Activated CD8-positive, alpha-beta memory T cell treated with anti-CD3 and anti-CD28 coated beads, Interleukin-2, amount 50 U/mL, for 48 hours (primary cell): ENCODE measurements around the gene EFCAB8.
"Not testable (repeated sequence)": the region's sequence is repeated elsewhere in the genome, so short reads cannot be mapped to it uniquely, and the experiment has no call there.

ENCODE experiments used
- DNase-seq: peaks from one replicate; pipeline ENCODE4 v3.0.0-alpha.2; 2020

The EFCAB8 gene

GRCh38 chr20:32960849-32961731 is 102.4 kb downstream of the EFCAB8 start:
- DNase-seq = no peak

- no peak for DNase-seq
Measured at GRCh38 chr20:32962053-32962452, 103.3 kb downstream of the EFCAB8 start.

GRCh38 chr20:32962646-32963045 is 103.9 kb downstream of the EFCAB8 start:
- not testable (repeated sequence) for DNase-seq

- DNase-seq = no peak
Measured at GRCh38 chr20:32963176-32963575, 104.5 kb downstream of the EFCAB8 start.

GRCh38 chr20:32964575-32964974 is 105.9 kb downstream of the EFCAB8 start:
- DNase-seq = peak; percentile 39

GRCh38 chr20:32965115-32965514 is 106.4 kb downstream of the EFCAB8 start:
- DNase-seq = peak; percentile 47

GRCh38 chr20:32965581-32966373 is 107.1 kb downstream of the EFCAB8 start:
- DNase-seq = peak; percentile 52

- peak; percentile 48 for DNase-seq
Measured at GRCh38 chr20:32966382-32966781, 107.7 kb downstream of the EFCAB8 start.

GRCh38 chr20:32966881-32967781 is 108.4 kb downstream of the EFCAB8 start:
- DNase-seq = peak; percentile 73

- DNase-seq = peak; percentile 71
Measured at GRCh38 chr20:32967961-32968457, 109.3 kb downstream of the EFCAB8 start.

GRCh38 chr20:32968478-32969241 is 109.9 kb downstream of the EFCAB8 start:
- DNase-seq = peak; percentile 75

- DNase-seq = peak; percentile 56
Measured at GRCh38 chr20:32969356-32970114, 110.8 kb downstream of the EFCAB8 start.

- DNase-seq = no peak
Measured at GRCh38 chr20:32970115-32970972, 111.6 kb downstream of the EFCAB8 start.

- DNase-seq = peak; percentile 70
Measured at GRCh38 chr20:32970973-32971300, 112.2 kb downstream of the EFCAB8 start.

- DNase-seq = no peak
Measured at GRCh38 chr20:32971703-32972161, 113.0 kb downstream of the EFCAB8 start.

- peak; percentile 82 for DNase-seq
Measured at GRCh38 chr20:32972181-32973076, 113.7 kb downstream of the EFCAB8 start.

- peak; percentile 32 for DNase-seq
Measured at GRCh38 chr20:32973077-32973717, 114.5 kb downstream of the EFCAB8 start.
